Adrenal gland (tissue), 5 donors: ENCODE data around the gene ADAMTSL1.

Experiments used
- CTCF ChIP-seq, 6 experiments: fragments of 450-650 bp in 4 of 6; fragments of 200-600 bp in 2 of 6; sonication (generic) in 1 of 6; IDR thresholded peaks; 1 replicate in 5 of 6; 2 replicates in 1 of 6; pipeline versions ENCODE4 v1.5.1 to v1.8.0; 2016 to 2021; ENCODE audit warnings: antibody characterized with exemption in 6 of 6, mild to moderate bottlenecking in 2 of 6, moderate library complexity in 1 of 6
- POLR2A ChIP-seq, 2 donors: fragments of 450-650 bp; IDR thresholded peaks; one replicate each; pipeline ENCODE4 v1.6.1; 2017; ENCODE audit warnings: antibody characterized with exemption in 2 of 2, mild to moderate bottlenecking in 2 of 2, moderate library complexity in 1 of 2
- donor health status: DM: no; HTN: no; CAD: no.

DNA sequence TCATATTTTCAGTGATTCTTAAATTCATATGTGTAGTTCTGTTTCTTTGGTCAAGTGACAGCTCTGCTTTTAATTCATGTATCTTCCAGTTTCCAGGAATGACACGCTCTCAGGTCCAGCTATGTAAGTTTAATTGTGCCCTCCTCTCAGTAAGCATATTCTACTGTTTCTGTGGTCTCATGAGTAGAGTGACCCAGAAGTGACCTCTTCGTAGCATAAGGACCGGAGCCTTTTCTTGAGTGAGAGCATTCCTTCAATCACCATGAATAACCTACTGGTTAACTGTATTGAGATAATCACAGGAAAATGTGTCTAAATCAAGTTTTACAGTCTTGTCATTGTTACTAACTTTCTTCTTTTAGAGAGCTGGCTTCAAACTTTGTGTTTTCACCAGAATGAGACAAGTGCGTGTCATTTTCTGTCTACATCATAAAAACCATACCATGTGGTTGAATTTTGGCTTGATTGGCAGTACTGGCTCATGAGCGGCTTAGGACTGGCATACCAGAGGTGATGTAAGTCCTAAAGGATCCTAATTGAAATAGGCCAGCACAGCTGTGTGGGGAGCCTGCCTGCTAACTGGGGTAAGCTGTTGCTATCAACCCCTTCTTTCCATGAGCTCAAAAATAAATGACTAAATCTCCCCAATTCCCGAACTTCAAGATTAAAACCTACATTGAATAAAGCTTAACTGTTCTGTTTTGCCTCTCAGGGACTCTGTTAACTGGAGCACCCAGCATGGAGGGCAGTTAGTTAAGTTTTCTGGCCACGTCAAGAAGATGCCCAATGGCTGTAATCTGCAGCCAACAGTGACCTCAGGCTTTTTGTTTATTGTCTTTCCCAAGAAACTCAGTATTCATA lies 4.8 kb downstream of the ADAMTSL1 start:
- TF ChIP-seq CTCF (IDR thresholded peaks at IDR 0.05) (no peak), POLR2A (IDR thresholded peaks at IDR 0.05) (no peak)
